GM23338 (cell line): ENCODE data around the gene MED19. TPM values are rescaled to one million over a fixed set of nuclear protein-coding genes. Genes with fewer than 3 reads are reported as not detected.

Experiments used
- ATAC-seq: fragments of 200-7000 bp; cut with Tn5 transposase; 3 replicates; pipeline ENCODE4 v1.9.1; 2020
- DNase-seq: peaks from one replicate; pipeline ENCODE4 v3.0.0-alpha.2; 2015; ENCODE audit warnings: low spot score
- H2AFZ ChIP-seq: fragments of 200-600 bp; sonication (generic); 2 replicates; pipeline ENCODE4 v1.8.0; 2016; ENCODE audit warnings: antibody characterized with exemption, mild to moderate bottlenecking, moderate library complexity
- H3F3A ChIP-seq: fragments of 200-600 bp; sonication (generic); replicated peaks from 2 replicates; pipeline ENCODE4 v1.8.0; 2017; ENCODE audit warnings: antibody characterized with exemption, mixed run types, low read depth
- H3K27ac ChIP-seq: fragments of 200-600 bp; sonication (generic); 2 replicates; pipeline ENCODE4 v1.6.1; 2016; ENCODE audit warnings: low read depth
- H3K27me3 ChIP-seq: fragments of 200-600 bp; sonication (generic); 2 replicates; pipeline ENCODE4 v1.8.0; 2016; ENCODE audit warnings: mild to moderate bottlenecking, mixed run types, moderate library complexity; ENCODE audit not compliant: insufficient read depth
- H3K36me3 ChIP-seq: fragments of 200-600 bp; sonication (generic); 2 replicates; pipeline ENCODE4 v1.8.0; 2016; ENCODE audit warnings: mild to moderate bottlenecking; ENCODE audit not compliant: insufficient read depth
- H3K4me1 ChIP-seq: fragments of 200-600 bp; sonication (generic); 2 replicates; pipeline ENCODE4 v1.8.0; 2016; ENCODE audit warnings: mild to moderate bottlenecking, moderate library complexity; ENCODE audit not compliant: insufficient read depth
- H3K4me2 ChIP-seq: fragments of 200-600 bp; sonication (generic); 2 replicates; pipeline ENCODE4 v1.7.1; 2017; ENCODE audit warnings: mixed run types
- H3K4me3 ChIP-seq: fragments of 200-600 bp; sonication (generic); 2 replicates; pipeline ENCODE4 v1.6.1; 2016; ENCODE audit warnings: mixed run types
- H3K79me2 ChIP-seq: fragments of 200-600 bp; sonication (generic); replicated peaks from 2 replicates; pipeline ENCODE4 v1.8.0; 2017; ENCODE audit warnings: mild to moderate bottlenecking; ENCODE audit not compliant: insufficient read depth
- H3K9me2 ChIP-seq: fragments of 200-600 bp; sonication (generic); 2 replicates; pipeline ENCODE4 v1.8.0; 2017; ENCODE audit not compliant: insufficient read depth
- H4K20me1 ChIP-seq: fragments of 200-600 bp; sonication (generic); replicated peaks from 2 replicates; pipeline ENCODE4 v1.8.0; 2017; ENCODE audit warnings: mild to moderate bottlenecking; ENCODE audit not compliant: insufficient read depth
- H3K27ac Mint-ChIP-seq: 2 replicates; pipeline ENCODE4 v1.8.0; 2020; ENCODE audit warnings: inconsistent platforms, mild to moderate bottlenecking, moderate library complexity, mixed read lengths
- H3K27me3 Mint-ChIP-seq: 3 replicates; pipeline ENCODE4 v1.8.0; 2022; ENCODE audit warnings: low read depth, mild to moderate bottlenecking, moderate library complexity, mixed read lengths, inconsistent platforms; ENCODE audit not compliant: insufficient read depth, poor library complexity
- H3K36me3 Mint-ChIP-seq: 3 replicates; pipeline ENCODE4 v1.8.0; 2021; ENCODE audit warnings: low read depth, mild to moderate bottlenecking, inconsistent platforms, moderate library complexity, mixed read lengths
- H3K4me1 Mint-ChIP-seq: 3 replicates; pipeline ENCODE4 v1.8.0; 2020; ENCODE audit warnings: mild to moderate bottlenecking, inconsistent platforms, mixed read lengths
- H3K4me3 Mint-ChIP-seq: 3 replicates; pipeline ENCODE4 v1.8.0; 2021; ENCODE audit warnings: moderate library complexity, mild to moderate bottlenecking, inconsistent platforms, mixed read lengths
- H3K9me3 Mint-ChIP-seq: 3 replicates; pipeline ENCODE4 v1.8.0; 2020; ENCODE audit warnings: moderate library complexity, mild to moderate bottlenecking, inconsistent platforms, mixed read lengths
- CREB1 ChIP-seq: fragments of 250-450 bp; sonication (Bioruptor Pico); IDR thresholded peaks from 2 replicates; pipeline ENCODE4 v1.5.0; 2020; ENCODE audit warnings: low read depth, mild to moderate bottlenecking, moderate library complexity
- CTCF ChIP-seq, 2 experiments: fragments of 200-600 bp in 1 of 2; sonication (generic) in 1 of 2; conservative IDR thresholded peaks; 2 replicates each; pipeline versions ENCODE4 v1.5.1 to v1.6.1; 2016 to 2017; ENCODE audit warnings: antibody characterized with exemption in 2 of 2, low read depth in 2 of 2, mild to moderate bottlenecking in 2 of 2, moderate library complexity in 1 of 2
- EZH2 ChIP-seq: fragments of 200-600 bp; sonication (generic); IDR thresholded peaks from one replicate; pipeline ENCODE4 v1.8.0; 2017; ENCODE audit warnings: antibody characterized with exemption, mild to moderate bottlenecking, low read depth; ENCODE audit not compliant: unreplicated experiment
- EZH2phosphoT487 ChIP-seq: fragments of 200-600 bp; sonication (generic); IDR thresholded peaks from one replicate; pipeline ENCODE4 v1.8.1; 2018; ENCODE audit warnings: antibody characterized with exemption; ENCODE audit not compliant: unreplicated experiment
- JUNB ChIP-seq: IDR thresholded peaks from one replicate; pipeline ENCODE4 v1.6.1; 2016; ENCODE audit warnings: antibody characterized with exemption; ENCODE audit not compliant: unreplicated experiment
- NANOG ChIP-seq: IDR thresholded peaks from 2 replicates; pipeline ENCODE4 v1.6.1; 2016; ENCODE audit warnings: antibody characterized with exemption, borderline replicate concordance
- POLR2AphosphoS5 ChIP-seq: IDR thresholded peaks from 2 replicates; pipeline ENCODE4 v1.6.1; 2016; ENCODE audit warnings: antibody characterized with exemption, low read depth
- STAT1 ChIP-seq: IDR thresholded peaks from one replicate; pipeline ENCODE4 v1.6.1; 2016; ENCODE audit warnings: antibody characterized with exemption; ENCODE audit not compliant: unreplicated experiment
- ZNF114 ChIP-seq: fragments of 250-450 bp; sonication (Bioruptor Pico); IDR thresholded peaks from 2 replicates; pipeline ENCODE4 v1.5.0; 2020; ENCODE audit warnings: mild to moderate bottlenecking, moderate library complexity
- ZNF331 ChIP-seq: fragments of 250-450 bp; sonication (Bioruptor Pico); IDR thresholded peaks from 2 replicates; pipeline ENCODE4 v1.5.0; 2020; ENCODE audit warnings: low read depth, mild to moderate bottlenecking, moderate library complexity
- ZNF462 ChIP-seq: fragments of 250-450 bp; sonication (Bioruptor Pico); IDR thresholded peaks from 2 replicates; pipeline ENCODE4 v1.5.0; 2020; ENCODE audit warnings: mild to moderate bottlenecking, moderate library complexity
- polyA plus RNA-seq: library from polyadenylated mRNA; unstranded; fragments of >200 nt; fragmentation: Nextera tagmentation; extraction: Ambion mirVana; gene quantifications from 2 replicates; pipeline ENCODE4 v1.2.1, GENCODE V29; 2016
- total RNA-seq: library from RNA; depleted of rRNA; stranded (reverse); fragments of >200 nt; shearing (Covaris generic); gene quantifications from 2 replicates; pipeline ENCODE4 v1.2.3, GENCODE V29; 2014
- TF ChIP-seq, protein P1 (sequence below): IDR thresholded peaks from 2 replicates; pipeline ENCODE4 v1.6.1; 2016; ENCODE audit warnings: antibody characterized with exemption

Gene MED19
- total and polyA plus RNA-seq, 2 experiments from 2014 or later = 17.7 to 64.9 TPM

- H3K9me3 Mint-ChIP-seq = no peaks in the 10 kb centered on the region
- peaks cover 11% of the 10 kb centered on the region for H3K4me1 ChIP-seq
- H3K79me2 ChIP-seq = peaks cover 70% of the 10 kb centered on the region
- no peaks in the 10 kb centered on the region for H3K9me2 ChIP-seq
- no peak overlapping the region for H2AFZ ChIP-seq
- H3K27me3 Mint-ChIP-seq = no peaks in the 10 kb centered on the region
- H3K4me1 Mint-ChIP-seq = peaks cover 14% of the 10 kb centered on the region; the same call in 2 of the 3 replicates
- no peak overlapping the region for H3K4me3 ChIP-seq
- H3K27me3 ChIP-seq = no peaks in the 10 kb centered on the region
- H3K36me3 Mint-ChIP-seq = peaks cover 56% of the 10 kb centered on the region
- H4K20me1 ChIP-seq = peaks cover 20% of the 10 kb centered on the region
- H3K4me3 Mint-ChIP-seq = no peak overlapping the region
- TF ChIP-seq POLR2AphosphoS5 = no peak
- TF ChIP-seq STAT1 = no peak
- TF ChIP-seq ZNF462 = no peak
- H3K36me3 ChIP-seq = peaks cover 4% of the 10 kb centered on the region
- ATAC-seq (no peak), DNase-seq (no peak)
- peak overlapping the region; percentile 41; the same call in 1 of the 2 replicates for H3K27ac Mint-ChIP-seq
- H3K27ac ChIP-seq = no peak overlapping the region
- H3K4me2 ChIP-seq = no peak overlapping the region
- H3F3A ChIP-seq = 0 out of 2 replicates have a peak, but pooled peaks cover 4% of the 10 kb centered on the region
Measured at GRCh38 chr11:57680552-57680874, 31.5 kb downstream of the MED19 start.

DNA sequence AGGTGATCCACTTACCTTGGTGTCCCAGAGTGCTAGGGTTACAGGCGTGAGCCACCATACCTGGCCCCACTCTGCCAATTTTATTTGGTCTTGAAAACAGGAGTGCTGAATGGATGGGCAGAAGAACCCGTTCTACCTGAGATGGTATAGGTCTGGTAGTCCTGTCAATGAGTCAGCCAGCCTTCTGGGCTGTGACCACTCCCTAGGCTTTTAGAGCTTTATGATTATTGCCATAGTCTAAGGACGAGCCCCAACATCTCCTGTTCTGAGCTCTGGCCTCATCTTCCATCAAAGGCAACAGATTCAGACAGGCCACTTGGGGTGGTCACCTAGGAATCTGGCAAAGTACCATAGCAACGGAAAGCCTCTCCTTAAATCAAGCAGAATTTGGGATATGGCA, 32.6 kb downstream of the MED19 start:
- no peaks in the 10 kb centered on the region for H3K27me3 ChIP-seq
- Mint-ChIP-seq H3K27ac (no peak overlapping the region), H3K4me1 (peaks cover 20% of the 10 kb centered on the region), H3K36me3 (peaks cover 47% of the 10 kb centered on the region), H3K4me3 (no peak overlapping the region), H3K27me3 (no peaks in the 10 kb centered on the region), H3K9me3 (no peaks in the 10 kb centered on the region)
- peaks cover 9% of the 10 kb centered on the region for H3K36me3 ChIP-seq
- peaks cover 75% of the 10 kb centered on the region for H3K79me2 ChIP-seq
- H3K27ac ChIP-seq = 0 out of 2 replicates have a peak overlapping the region, but pooled peaks have one; percentile 50
- no peak overlapping the region for H2AFZ ChIP-seq
- H3K4me2 ChIP-seq = no peak overlapping the region
- no peak for DNase-seq
- H3K4me3 ChIP-seq = no peak overlapping the region
- H3K4me1 ChIP-seq = peaks cover 20% of the 10 kb centered on the region
- ATAC-seq = no peak
- H3K9me2 ChIP-seq = no peaks in the 10 kb centered on the region
- H3F3A ChIP-seq = 0 out of 2 replicates have a peak, but pooled peaks cover 4% of the 10 kb centered on the region
- peaks cover 16% of the 10 kb centered on the region for H4K20me1 ChIP-seq
- TF ChIP-seq EZH2phosphoT487 (no peak), NANOG (no peak), ZNF114 (CRISPR knock-in tag) (no peak), CTCF (conservative IDR thresholded peaks at IDR 0.05; ENCODE audit: low read depth in 2 of 2) (no peak), POLR2AphosphoS5 (no peak), CREB1 (CRISPR knock-in tag) (no peak), JUNB (no peak), EZH2 (no peak), ZNF331 (CRISPR knock-in tag) (no peak)
- TF ChIP-seq, protein P1, sequence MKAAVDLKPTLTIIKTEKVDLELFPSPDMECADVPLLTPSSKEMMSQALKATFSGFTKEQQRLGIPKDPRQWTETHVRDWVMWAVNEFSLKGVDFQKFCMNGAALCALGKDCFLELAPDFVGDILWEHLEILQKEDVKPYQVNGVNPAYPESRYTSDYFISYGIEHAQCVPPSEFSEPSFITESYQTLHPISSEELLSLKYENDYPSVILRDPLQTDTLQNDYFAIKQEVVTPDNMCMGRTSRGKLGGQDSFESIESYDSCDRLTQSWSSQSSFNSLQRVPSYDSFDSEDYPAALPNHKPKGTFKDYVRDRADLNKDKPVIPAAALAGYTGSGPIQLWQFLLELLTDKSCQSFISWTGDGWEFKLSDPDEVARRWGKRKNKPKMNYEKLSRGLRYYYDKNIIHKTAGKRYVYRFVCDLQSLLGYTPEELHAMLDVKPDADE = no peak
